PC-9 (cell line): ENCODE measurements around the gene HDAC7. TPM values are rescaled to one million over a fixed set of nuclear protein-coding genes. Genes with fewer than 3 reads are reported as not detected.

Experiments
- BruUV-seq: library from RNA; stranded (reverse); fragments of 400-500 nt; replicated peaks from 2 replicates; lab custom pipeline; 2021; lab: Mats Ljungman, UMichigan
- CTCF ChIA-PET: fragments of 300-600 bp; sonication (Branson Sonifier 250); formaldehyde crosslinking; loops from one replicate; lab custom pipeline; 2022; ENCODE audit warnings: antibody characterized with exemption; lab: Charles Lee
- POLR2A ChIA-PET: fragments of 300-600 bp; sonication (Branson Sonifier 250); formaldehyde crosslinking; loops from one replicate; lab custom pipeline; 2022; ENCODE audit warnings: antibody characterized with exemption; ENCODE audit not compliant: unreplicated experiment; lab: Charles Lee
- DNase-seq, 2 experiments: peaks; one replicate each; pipeline versions ENCODE4 v3.0.0 to v3.0.0-alpha.2; 2015 to 2022; ENCODE audit warnings: mixed read lengths in 1 of 2
- H2AFZ ChIP-seq: fragments of 200-600 bp; sonication (generic); 2 replicates; pipeline ENCODE4 v1.8.1; 2017; ENCODE audit warnings: antibody characterized with exemption
- H3F3A ChIP-seq: fragments of 200-600 bp; sonication (generic); 2 replicates; pipeline ENCODE4 v1.8.1; 2017; ENCODE audit warnings: antibody characterized with exemption, mild to moderate bottlenecking, low read depth; ENCODE audit not compliant: insufficient read depth
- H3K27ac ChIP-seq: fragments of 200-600 bp; sonication (generic); 2 replicates; pipeline ENCODE4 v1.6.1; 2016; ENCODE audit warnings: mixed run types
- H3K27me3 ChIP-seq: fragments of 200-600 bp; sonication (generic); 2 replicates; pipeline ENCODE4 v1.6.1; 2016; ENCODE audit warnings: low read depth, mixed run types; ENCODE audit not compliant: insufficient read depth
- H3K36me3 ChIP-seq: fragments of 200-600 bp; sonication (generic); 2 replicates; pipeline ENCODE4 v1.6.1; 2016; ENCODE audit warnings: low read depth, mixed run types
- H3K4me1 ChIP-seq: fragments of 200-600 bp; sonication (generic); replicated peaks from 2 replicates; pipeline ENCODE4 v1.6.1; 2016; ENCODE audit warnings: mixed run types; ENCODE audit not compliant: insufficient read depth
- H3K4me2 ChIP-seq: fragments of 200-600 bp; sonication (generic); 2 replicates; pipeline ENCODE4 v1.6.1; 2017; ENCODE audit warnings: mixed run types
- H3K4me3 ChIP-seq: fragments of 200-600 bp; sonication (generic); 2 replicates; pipeline ENCODE4 v1.6.1; 2016; ENCODE audit warnings: mixed run types
- H3K79me2 ChIP-seq: fragments of 200-600 bp; sonication (generic); 2 replicates; pipeline ENCODE4 v1.6.1; 2017; ENCODE audit warnings: low read depth, mixed run types
- H3K9me2 ChIP-seq: fragments of 200-600 bp; sonication (generic); 2 replicates; pipeline ENCODE4 v1.8.1; 2017; ENCODE audit warnings: mild to moderate bottlenecking; ENCODE audit not compliant: insufficient read depth
- H3K9me3 ChIP-seq: fragments of 200-600 bp; sonication (generic); 2 replicates; pipeline ENCODE4 v1.8.1; 2016; ENCODE audit warnings: low read depth; ENCODE audit not compliant: insufficient read depth
- H4K20me1 ChIP-seq: fragments of 200-600 bp; sonication (generic); 2 replicates; pipeline ENCODE4 v1.8.1; 2017; ENCODE audit not compliant: insufficient read depth
- CTCF ChIP-seq: fragments of 200-600 bp; sonication (generic); conservative IDR thresholded peaks from 2 replicates; pipeline ENCODE4 v1.6.1; 2017; ENCODE audit warnings: mixed run types, antibody characterized with exemption, mild to moderate bottlenecking, moderate library complexity
- EZH2 ChIP-seq: fragments of 200-600 bp; sonication (generic); IDR thresholded peaks from 2 replicates; pipeline ENCODE4 v1.8.0; 2017; ENCODE audit warnings: antibody characterized with exemption, low read depth
- intact Hi-C: fragments of 100-400 bp; cut with micrococcal nuclease; formaldehyde crosslinking; loops from one replicate; pipeline ENCODE4 v1.10.0; 2022; ENCODE audit not compliant: unreplicated experiment
- total RNA-seq: library from RNA; stranded (reverse); gene quantifications from 2 replicates; pipeline ENCODE4 v1.2.3, GENCODE V29; 2021

HDAC7 gene
- total RNA-seq, 1 experiment from 2014 or later: 106 TPM

GRCh38 chr12:47779301-47779942 is 40.3 kb downstream of the HDAC7 start:
- CTCF ChIA-PET: interaction anchor here (1.0 to 1.7 kb wide), 2 partner anchors 12 to 37 kb away, joined by 4 to 9 read pairs; no protein-coding TSS in a partner anchor
- H3K79me2 ChIP-seq: peaks cover 29% of the 10 kb centered on the region
- TF ChIP-seq CTCF (peak; percentile 96), EZH2 (no peak)
- POLR2A ChIA-PET: no interaction called here
- H3K9me2 ChIP-seq: no peaks in the 10 kb centered on the region
- no peak overlapping the region for H2AFZ ChIP-seq
- peak; percentile 76 to 87 for DNase-seq
- H3F3A ChIP-seq: peaks cover 64% of the 10 kb centered on the region
- H3K4me3 ChIP-seq: no peak overlapping the region
- H3K36me3 ChIP-seq: no peaks in the 10 kb centered on the region
- no peak overlapping the region for H3K27ac ChIP-seq
- H3K4me1 ChIP-seq: peaks cover 62% of the 10 kb centered on the region
- H4K20me1 ChIP-seq: no peaks in the 10 kb centered on the region
- H3K9me3 ChIP-seq: no peaks in the 10 kb centered on the region
- H3K4me2 ChIP-seq: no peak overlapping the region
- intact Hi-C loops: loop anchor here (1.0 to 2.0 kb wide), 2 partner anchors 57 to 64 kb away; no protein-coding TSS in a partner anchor
- H3K27me3 ChIP-seq: no peaks in the 10 kb centered on the region
- no TSS peak for BruUV-seq

GRCh38 chr12:47778881-47779280 is 40.8 kb downstream of the HDAC7 start:
- POLR2A ChIA-PET: no interaction called here

More at GRCh38 chr12:47778881-47779280, 40.8 kb downstream of the HDAC7 start:
- BruUV-seq: no TSS peak
- H2AFZ ChIP-seq: no peak overlapping the region
- H3K27ac ChIP-seq: no peak overlapping the region
- H3K4me1 ChIP-seq: peaks cover 67% of the 10 kb centered on the region
- H3K27me3 ChIP-seq: no peaks in the 10 kb centered on the region
- no peaks in the 10 kb centered on the region for H3K9me3 ChIP-seq
- H3K9me2 ChIP-seq: no peaks in the 10 kb centered on the region
- CTCF ChIA-PET: interaction anchor here (0.7 to 1.9 kb wide), 4 partner anchors 35 to 45 kb away, joined by 4 to 19 read pairs (median 10); no protein-coding TSS in a partner anchor
- peak overlapping the region; percentile 98; the same call in 1 of the 2 replicates for H3K4me2 ChIP-seq
- H4K20me1 ChIP-seq: no peaks in the 10 kb centered on the region
- H3K79me2 ChIP-seq: peaks cover 34% of the 10 kb centered on the region
- H3F3A ChIP-seq: peaks cover 64% of the 10 kb centered on the region
- no peak for TF ChIP-seq CTCF
- no peak for TF ChIP-seq EZH2
- no peak for DNase-seq
- no peak overlapping the region for H3K4me3 ChIP-seq
- H3K36me3 ChIP-seq: no peaks in the 10 kb centered on the region
- intact Hi-C loops: loop anchor here (1.0 to 2.0 kb wide), 5 partner anchors 11 to 64 kb away; no protein-coding TSS in a partner anchor
